IMR-90 (cell line): ENCODE measurements around the gene UGT1A7. TPM values are rescaled to one million over a fixed set of nuclear protein-coding genes. Genes with fewer than 3 reads are reported as not detected.

ENCODE experiments used
- ATAC-seq: fragments of 200-7000 bp; cut with Tn5 transposase; 2 replicates; pipeline ENCODE4 v1.9.1; 2020; ENCODE audit warnings: low read depth, mild to moderate bottlenecking, moderate library complexity
- BruUV-seq: library from RNA; stranded (reverse); fragments of 400-500 nt; replicated peaks from 2 replicates; lab custom pipeline; 2021; lab: Mats Ljungman, UMichigan
- CTCF ChIA-PET: fragments of 300-600 bp; formaldehyde crosslinking; extraction: SDS; loops from one replicate; lab custom pipeline; 2021; ENCODE audit warnings: antibody characterized with exemption; lab: Yijun Ruan, JAX
- POLR2A ChIA-PET: fragments of 300-600 bp; sonication (Branson Sonifier 250); formaldehyde crosslinking; loops from one replicate; lab custom pipeline; 2022; ENCODE audit warnings: antibody characterized with exemption; ENCODE audit not compliant: unreplicated experiment; lab: Charles Lee
- DNase-seq: peaks from one replicate; pipeline ENCODE4 v3.0.0; 2013
- H2AFZ ChIP-seq: replicated peaks from 2 replicates; pipeline ENCODE3; 2013; ENCODE audit warnings: low read length, mild to moderate bottlenecking; ENCODE audit not compliant: poor library complexity
- H2AK5ac ChIP-seq: 2 replicates; pipeline ENCODE4 v1.6.1; 2013; ENCODE audit warnings: low read depth, low read length, inconsistent platforms
- H2AK9ac ChIP-seq: replicated peaks from 2 replicates; pipeline ENCODE3; 2013; ENCODE audit warnings: mild to moderate bottlenecking, low read depth, low read length, moderate library complexity; ENCODE audit not compliant: poor library complexity
- H2BK120ac ChIP-seq: 2 replicates; pipeline ENCODE4 v1.6.1; 2013; ENCODE audit warnings: low read depth, low read length, inconsistent platforms
- H2BK15ac ChIP-seq: 3 replicates; pipeline ENCODE4 v1.6.1; 2013; ENCODE audit warnings: low read depth, low read length, inconsistent platforms
- H2BK20ac ChIP-seq: 2 replicates; pipeline ENCODE4 v1.6.1; 2013; ENCODE audit warnings: low read depth, mild to moderate bottlenecking, inconsistent platforms, low read length, moderate library complexity
- H2BK5ac ChIP-seq: 2 replicates; pipeline ENCODE4 v1.6.1; 2013; ENCODE audit warnings: mild to moderate bottlenecking, low read depth, low read length, inconsistent platforms; ENCODE audit not compliant: poor library complexity, severe bottlenecking
- H3K14ac ChIP-seq: replicated peaks from 2 replicates; pipeline ENCODE4 v1.6.1; 2013; ENCODE audit warnings: low read depth, low read length, inconsistent platforms
- H3K18ac ChIP-seq: 2 replicates; pipeline ENCODE4 v1.6.1; 2013; ENCODE audit warnings: low read depth, low read length, control low read depth
- H3K23ac ChIP-seq: 2 replicates; pipeline ENCODE4 v1.6.1; 2013; ENCODE audit warnings: low read depth, low read length, inconsistent platforms
- H3K27ac ChIP-seq: 2 replicates; pipeline ENCODE4 v1.5.1; 2013; ENCODE audit warnings: mild to moderate bottlenecking, control low read depth, low read length; ENCODE audit not compliant: insufficient read depth
- H3K27me3 ChIP-seq: 2 replicates; pipeline ENCODE4 v1.6.1; 2013; ENCODE audit warnings: low read length; ENCODE audit not compliant: control insufficient read depth, insufficient read depth
- H3K36me3 ChIP-seq: 2 replicates; pipeline ENCODE4 v1.6.1; 2013; ENCODE audit warnings: low read length, mixed read lengths; ENCODE audit not compliant: control insufficient read depth, insufficient read depth
- H3K4ac ChIP-seq: 2 replicates; pipeline ENCODE4 v1.6.1; 2013; ENCODE audit warnings: low read depth, low read length, inconsistent platforms
- H3K4me1 ChIP-seq: 2 replicates; pipeline ENCODE4 v1.6.1; 2013; ENCODE audit warnings: low read length, mixed read lengths; ENCODE audit not compliant: control insufficient read depth, insufficient read depth
- H3K4me2 ChIP-seq: 2 replicates; pipeline ENCODE4 v1.6.1; 2013; ENCODE audit warnings: low read depth, mild to moderate bottlenecking, control low read depth, low read length, moderate library complexity
- H3K4me3 ChIP-seq: 2 replicates; pipeline ENCODE4 v1.5.1; 2013; ENCODE audit warnings: low read depth, mild to moderate bottlenecking, control low read depth, low read length, moderate library complexity; ENCODE audit not compliant: insufficient read depth
- H3K56ac ChIP-seq: 2 replicates; pipeline ENCODE4 v1.6.1; 2013; ENCODE audit warnings: low read length, inconsistent platforms; ENCODE audit not compliant: insufficient read depth; ENCODE audit errors: extremely low read depth
- H3K79me1 ChIP-seq, 2 experiments: 2 replicates each; pipeline ENCODE4 v1.6.1; 2013; ENCODE audit warnings: low read length in 2 of 2, inconsistent platforms in 1 of 2, low read depth in 1 of 2
- H3K9ac ChIP-seq: 2 replicates; pipeline ENCODE4 v1.6.1; 2013; ENCODE audit warnings: low read depth, low read length, control low read depth
- H3K9me1 ChIP-seq: 2 replicates; pipeline ENCODE4 v1.6.1; 2013; ENCODE audit warnings: low read length, inconsistent platforms; ENCODE audit not compliant: insufficient read depth
- H3K9me3 ChIP-seq: 2 replicates; pipeline ENCODE4 v1.6.1; 2013; ENCODE audit warnings: low read length; ENCODE audit not compliant: control insufficient read depth, insufficient read depth
- H4K20me1 ChIP-seq: 2 replicates; pipeline ENCODE4 v1.6.1; 2013; ENCODE audit warnings: low read length, inconsistent platforms; ENCODE audit not compliant: insufficient read depth
- H4K5ac ChIP-seq: 2 replicates; pipeline ENCODE4 v1.6.1; 2013; ENCODE audit warnings: mild to moderate bottlenecking, low read depth, low read length, control low read depth
- H4K8ac ChIP-seq, 2 experiments: 2 replicates each; pipeline ENCODE4 v1.6.1; 2013; ENCODE audit warnings: low read depth in 2 of 2, low read length in 2 of 2, control low read depth in 1 of 2, inconsistent platforms in 1 of 2
- H4K91ac ChIP-seq: 2 replicates; pipeline ENCODE4 v1.6.1; 2013; ENCODE audit warnings: low read depth, low read length, inconsistent platforms; ENCODE audit not compliant: insufficient read depth
- CEBPB ChIP-seq: IDR thresholded peaks from 2 replicates; pipeline ENCODE4 v1.6.1; 2012; ENCODE audit warnings: low read depth, low read length, improper control_type of control experiment
- CHD1 ChIP-seq: IDR thresholded peaks from 2 replicates; pipeline ENCODE4 v1.6.1; 2012; ENCODE audit warnings: low read depth, low read length, improper control_type of control experiment
- FOS ChIP-seq: fragments of 150-350 bp; IDR thresholded peaks from 2 replicates; pipeline ENCODE4 v1.6.1; 2016; ENCODE audit warnings: low read depth, low read length
- MXI1 ChIP-seq: IDR thresholded peaks from 2 replicates; pipeline ENCODE4 v1.6.1; 2012; ENCODE audit warnings: low read depth, mild to moderate bottlenecking, low read length, moderate library complexity, borderline replicate concordance
- RFX5 ChIP-seq: IDR thresholded peaks from 2 replicates; pipeline ENCODE4 v1.8.0; 2012; ENCODE audit warnings: low read depth, mild to moderate bottlenecking, low read length, moderate library complexity
- USF2 ChIP-seq: fragments of 150-350 bp; IDR thresholded peaks from 2 replicates; pipeline ENCODE4 v1.6.1; 2017; ENCODE audit warnings: mild to moderate bottlenecking, antibody characterized with exemption, low read length, low read depth
- WGBS, 2 experiments: methylation state at CpG; one replicate each; pipeline versions ENCODE4 v1.1.5 to v1.1.7; 2013; ENCODE audit warnings: missing lambda C conversion rate in 2 of 2; ENCODE audit not compliant: insufficient read length in 1 of 2; ENCODE audit errors: extremely low coverage in 2 of 2; 5-methylcytosine and 5-hydroxymethylcytosine counted together
- dilution Hi-C: fragments of 300-500 bp; cut with HindIII; formaldehyde crosslinking; loops from one replicate; pipeline ENCODE4 v1.14.3; 2018; ENCODE audit warnings: low sequenced_read_pairs; ENCODE audit not compliant: unreplicated experiment
- in situ Hi-C: fragments of 300-500 bp; cut with MboI; formaldehyde crosslinking; loops from 3 replicates; pipeline ENCODE4 v1.14.3; 2019; ENCODE audit warnings: low sequenced_read_pairs, inconsistent platforms, mixed read lengths
- intact Hi-C: fragments of 100-400 bp; cut with micrococcal nuclease; formaldehyde crosslinking; loops from 2 replicates; pipeline ENCODE4 v1.10.0; 2022
- polyA plus RNA-seq, 3 experiments: library from polyadenylated mRNA; depleted of rRNA; stranded (reverse); fragments of >200 nt; gene quantifications; 2 replicates each; pipeline ENCODE4 v1.2.3, GENCODE V29; 2012; ENCODE audit warnings: low replicate concordance in 1 of 3
- total RNA-seq: library from RNA; depleted of rRNA; stranded (reverse); fragments of >200 nt; gene quantifications from 2 replicates; pipeline ENCODE4 v1.2.3, GENCODE V29; 2012

UGT1A7 gene
- total and polyA plus RNA-seq, 2 of the 4 experiments (the other 2 are of a cell fraction) = not detected

DNA sequence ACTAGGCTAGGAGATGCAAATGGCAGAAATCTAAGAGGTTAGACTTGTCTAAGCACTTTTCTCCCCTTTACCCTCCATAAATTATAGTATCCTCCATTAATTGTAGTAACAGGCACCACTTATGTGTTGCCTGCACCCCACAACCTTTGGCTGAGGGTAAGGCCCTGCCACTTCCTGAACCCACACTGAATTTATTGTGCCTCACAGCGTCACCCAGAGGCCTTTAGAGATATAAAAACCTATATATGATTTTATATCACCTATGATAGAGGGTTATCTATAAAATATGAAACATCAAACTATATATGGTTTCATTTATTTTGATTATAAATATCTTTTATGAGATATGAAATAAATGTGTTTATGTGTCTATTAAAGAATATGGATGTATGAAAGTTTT is 7.4 kb upstream of the UGT1A7 start:
- Histone ChIP-seq H3K27ac (no peak overlapping the region), H3K4me1 (no peaks in the 10 kb centered on the region), H3K9ac (no peak overlapping the region), H2BK120ac (no peak overlapping the region), H3K4me2 (no peak overlapping the region), H4K5ac (no peak overlapping the region), H3K4ac (no peak overlapping the region), H3K9me3 (no peaks in the 10 kb centered on the region), H4K20me1 (no peaks in the 10 kb centered on the region), H2BK5ac (no peak overlapping the region), H3K27me3 (no peaks in the 10 kb centered on the region), H3K79me1 (no peaks in the 10 kb centered on the region), H2BK20ac (no peak overlapping the region), H2AK5ac (no peak overlapping the region), H3K4me3 (no peak overlapping the region), H4K8ac (no peak overlapping the region), H3K14ac (no peak overlapping the region), H2AFZ (no peak overlapping the region), H3K9me1 (no peaks in the 10 kb centered on the region), H2BK15ac (no peak overlapping the region), H2AK9ac (no peak overlapping the region), H3K36me3 (no peaks in the 10 kb centered on the region), H4K91ac (no peak overlapping the region), H3K23ac (no peak overlapping the region), H3K56ac (no peak overlapping the region), H3K18ac (no peak overlapping the region)
- no peak for ATAC-seq
- DNase-seq = no peak
- TF ChIP-seq USF2 = no peak
- no peak for TF ChIP-seq MXI1
- TF ChIP-seq FOS = no peak
- TF ChIP-seq CHD1 = no peak
- no peak for TF ChIP-seq CEBPB
- no peak for TF ChIP-seq RFX5
- ChIA-PET CTCF (no interaction called here), POLR2A (no interaction called here)
- in situ Hi-C loops = no loop called here
- no CpG with 5 or more reads among the region's 1 CpG for WGBS, 2 experiments
- dilution Hi-C loops = no loop called here
- BruUV-seq = no TSS peak
- intact Hi-C loops = no loop called here
